ENCODE results near the gene LAMP1. TPM values are rescaled to one million over a fixed set of nuclear protein-coding genes. Genes with fewer than 3 reads are reported as not detected.

LAMP1 gene
- total and polyA plus RNA-seq, 2 donors from 2014 or later: 210 to 256 TPM

DNA sequence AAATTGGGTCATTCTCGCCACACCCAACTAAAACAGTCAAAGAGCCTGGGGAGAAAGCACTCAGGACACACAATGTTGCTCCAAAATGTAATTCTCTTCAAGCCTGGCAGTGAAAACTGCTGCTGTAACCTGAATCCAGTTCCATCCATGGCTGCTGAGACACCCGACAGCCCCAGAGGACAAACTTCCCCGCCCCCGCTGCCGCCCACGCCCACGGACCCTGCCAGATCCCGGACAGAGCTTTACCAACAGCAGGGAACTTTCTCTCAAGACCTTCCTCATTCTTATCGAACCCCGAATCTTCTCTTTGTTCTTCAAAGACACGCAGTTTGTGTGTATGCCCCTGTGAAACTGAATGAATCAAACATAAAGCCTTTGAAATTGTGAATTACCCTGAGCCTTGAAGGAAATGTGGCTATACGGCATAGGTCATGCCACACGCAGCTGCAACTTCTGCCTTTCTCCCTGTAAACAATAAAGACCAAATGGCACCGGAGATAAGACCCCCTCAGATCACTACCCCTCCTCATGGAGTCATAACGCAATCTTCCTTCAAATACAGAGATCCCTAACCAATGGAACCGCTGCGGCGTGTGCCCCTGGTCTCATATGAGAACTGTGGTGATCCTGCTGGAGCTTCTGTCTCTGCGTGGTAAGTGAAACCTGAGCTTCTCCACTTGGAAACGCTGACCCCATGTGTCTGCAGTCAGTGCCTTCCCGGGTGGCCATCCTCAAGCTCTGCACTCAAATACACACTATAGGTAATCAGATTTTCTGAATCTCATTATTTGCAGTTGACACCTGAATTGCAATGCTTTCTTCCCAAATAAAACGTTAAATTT, 4.8 kb upstream of the LAMP1 start:
- Histone ChIP-seq H3K4me1 (ENCODE audit: control insufficient read depth in 2 of 3, insufficient read depth in 2 of 3, low read depth in 1 of 3, low read length in 3 of 3) (no peaks in the 10 kb centered on the region), H3K36me3 (ENCODE audit: control insufficient read depth in 2 of 3, insufficient read depth in 3 of 3, low read length in 3 of 3) (no peaks in the 10 kb centered on the region), H3K4me3 (ENCODE audit: low read length in 3 of 3) (peak overlapping the region; percentile 7 to 43 (median 21)), H3K9me3 (ENCODE audit: control insufficient read depth in 2 of 3, insufficient read depth in 1 of 3, low read length in 3 of 3) (no peaks in the 10 kb centered on the region), H3K9ac (ENCODE audit: low read length in 3 of 3) (peak overlapping the region in 1 of 3 donors; percentile 67), H3K27ac (ENCODE audit: low read depth in 2 of 2, low read length in 2 of 2) (no peak overlapping the region), H3K27me3 (ENCODE audit: control insufficient read depth, insufficient read depth, low read length) (no peaks in the 10 kb centered on the region)
- FAIRE-seq (no peak), DNase-seq (peak in 4 of 5 donors; percentile 68 to 81 (median 76))
- TF ChIP-seq, protein P1, sequence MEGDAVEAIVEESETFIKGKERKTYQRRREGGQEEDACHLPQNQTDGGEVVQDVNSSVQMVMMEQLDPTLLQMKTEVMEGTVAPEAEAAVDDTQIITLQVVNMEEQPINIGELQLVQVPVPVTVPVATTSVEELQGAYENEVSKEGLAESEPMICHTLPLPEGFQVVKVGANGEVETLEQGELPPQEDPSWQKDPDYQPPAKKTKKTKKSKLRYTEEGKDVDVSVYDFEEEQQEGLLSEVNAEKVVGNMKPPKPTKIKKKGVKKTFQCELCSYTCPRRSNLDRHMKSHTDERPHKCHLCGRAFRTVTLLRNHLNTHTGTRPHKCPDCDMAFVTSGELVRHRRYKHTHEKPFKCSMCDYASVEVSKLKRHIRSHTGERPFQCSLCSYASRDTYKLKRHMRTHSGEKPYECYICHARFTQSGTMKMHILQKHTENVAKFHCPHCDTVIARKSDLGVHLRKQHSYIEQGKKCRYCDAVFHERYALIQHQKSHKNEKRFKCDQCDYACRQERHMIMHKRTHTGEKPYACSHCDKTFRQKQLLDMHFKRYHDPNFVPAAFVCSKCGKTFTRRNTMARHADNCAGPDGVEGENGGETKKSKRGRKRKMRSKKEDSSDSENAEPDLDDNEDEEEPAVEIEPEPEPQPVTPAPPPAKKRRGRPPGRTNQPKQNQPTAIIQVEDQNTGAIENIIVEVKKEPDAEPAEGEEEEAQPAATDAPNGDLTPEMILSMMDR (IDR thresholded peaks at IDR 0.05; ENCODE audit: borderline replicate concordance, extremely low read depth, insufficient read depth): no peak
- intact Hi-C loops (cut with DNase I): no loop called here

DNA sequence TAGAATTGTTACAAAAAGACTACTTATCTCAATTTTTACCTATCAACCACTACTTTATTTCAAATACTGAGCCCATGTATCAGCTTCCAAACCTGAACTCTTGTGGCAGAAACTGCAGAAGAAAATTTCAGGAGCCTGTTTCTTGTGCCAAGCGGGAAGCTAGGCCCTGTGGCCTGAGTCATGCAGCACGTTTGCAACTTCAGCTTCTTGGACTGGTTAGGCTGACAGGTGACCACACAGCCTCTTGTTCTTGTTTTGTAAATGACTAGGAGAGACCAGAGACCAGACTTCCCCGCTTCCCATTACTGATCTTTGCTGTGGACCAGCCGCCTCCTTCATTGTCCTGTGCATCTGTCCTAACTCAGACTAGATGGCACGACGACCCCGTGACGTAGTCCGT, 3.4 kb upstream of the LAMP1 start:
- Histone ChIP-seq H3K4me3 (ENCODE audit: low read length in 3 of 3) (no peak overlapping the region), H3K9ac (ENCODE audit: low read length in 3 of 3) (no peak overlapping the region), H3K27me3 (ENCODE audit: control insufficient read depth, insufficient read depth, low read length) (no peaks in the 10 kb centered on the region), H3K27ac (ENCODE audit: low read depth in 2 of 2, low read length in 2 of 2) (no peak overlapping the region), H3K9me3 (ENCODE audit: control insufficient read depth in 2 of 3, insufficient read depth in 1 of 3, low read length in 3 of 3) (no peaks in the 10 kb centered on the region), H3K36me3 (ENCODE audit: control insufficient read depth in 2 of 3, insufficient read depth in 3 of 3, low read length in 3 of 3) (no peaks in the 10 kb centered on the region), H3K4me1 (ENCODE audit: control insufficient read depth in 2 of 3, insufficient read depth in 2 of 3, low read depth in 1 of 3, low read length in 3 of 3) (peaks cover 0 to 5% (median 3%) of the 10 kb centered on the region in 3 donors)
- no peak for FAIRE-seq
- TF ChIP-seq, protein P1 (IDR thresholded peaks at IDR 0.05; ENCODE audit: borderline replicate concordance, extremely low read depth, insufficient read depth): no peak
- intact Hi-C loops (cut with DNase I): no loop called here
- DNase-seq: no peak

DNA sequence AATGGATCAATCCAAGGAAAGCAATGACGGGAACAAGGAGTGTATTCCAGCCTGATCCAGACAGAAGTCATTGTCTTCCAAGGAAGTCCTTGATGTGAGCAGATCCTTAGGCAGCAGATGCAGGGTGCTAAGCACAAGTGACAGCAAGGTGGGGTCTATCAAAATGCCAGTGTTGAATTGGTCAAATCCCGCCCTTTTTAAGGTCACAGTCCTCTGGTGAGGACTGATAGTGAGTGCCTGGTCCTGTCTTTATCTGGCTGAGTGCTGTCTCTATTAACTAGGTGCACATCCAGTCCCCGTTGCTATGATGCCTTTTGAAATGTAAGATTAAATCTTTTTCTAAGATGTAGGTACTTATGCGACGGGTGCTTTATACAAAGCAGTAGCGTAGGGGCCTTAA, 1.3 kb upstream of the LAMP1 start:
- Histone ChIP-seq H3K27ac (ENCODE audit: low read depth in 2 of 2, low read length in 2 of 2) (no peak overlapping the region), H3K4me1 (ENCODE audit: control insufficient read depth in 2 of 3, insufficient read depth in 2 of 3, low read depth in 1 of 3, low read length in 3 of 3) (peaks cover 0 to 11% (median 3%) of the 10 kb centered on the region in 3 donors), H3K36me3 (ENCODE audit: control insufficient read depth in 2 of 3, insufficient read depth in 3 of 3, low read length in 3 of 3) (no peaks in the 10 kb centered on the region), H3K9ac (ENCODE audit: low read length in 3 of 3) (no peak overlapping the region), H3K27me3 (ENCODE audit: control insufficient read depth, insufficient read depth, low read length) (no peaks in the 10 kb centered on the region), H3K9me3 (ENCODE audit: control insufficient read depth in 2 of 3, insufficient read depth in 1 of 3, low read length in 3 of 3) (no peaks in the 10 kb centered on the region), H3K4me3 (ENCODE audit: low read length in 3 of 3) (peak overlapping the region in 1 of 3 donors; percentile 81)
- no peak for FAIRE-seq
- DNase-seq: no peak
- TF ChIP-seq, protein P1 (IDR thresholded peaks at IDR 0.05; ENCODE audit: borderline replicate concordance, extremely low read depth, insufficient read depth): no peak
- intact Hi-C loops (cut with DNase I): no loop called here
